Glutamatergic neuron (in vitro differentiated cells): ENCODE results near the gene RGS19. TPM values are rescaled to one million over a fixed set of nuclear protein-coding genes. Genes with fewer than 3 reads are reported as not detected.

Experiments used
- DNase-seq: peaks from one replicate; pipeline ENCODE4 v3.0.0; 2022
- H3K27ac Mint-ChIP-seq: one replicate; pipeline ENCODE4 v1.8.0; 2020; ENCODE audit warnings: mild to moderate bottlenecking, mixed read lengths, inconsistent platforms; ENCODE audit not compliant: unreplicated experiment
- H3K27me3 Mint-ChIP-seq: one replicate; pipeline ENCODE4 v1.8.0; 2020; ENCODE audit warnings: mild to moderate bottlenecking, moderate library complexity, mixed read lengths, inconsistent platforms; ENCODE audit not compliant: unreplicated experiment
- H3K36me3 Mint-ChIP-seq: one replicate; pipeline ENCODE4 v1.8.0; 2020; ENCODE audit warnings: mild to moderate bottlenecking, mixed read lengths, inconsistent platforms; ENCODE audit not compliant: unreplicated experiment
- H3K4me1 Mint-ChIP-seq: one replicate; pipeline ENCODE4 v1.8.0; 2020; ENCODE audit warnings: mild to moderate bottlenecking, low read depth, mixed read lengths, inconsistent platforms; ENCODE audit not compliant: unreplicated experiment
- H3K4me3 Mint-ChIP-seq: one replicate; pipeline ENCODE4 v1.8.0; 2020; ENCODE audit warnings: mild to moderate bottlenecking, mixed read lengths, inconsistent platforms; ENCODE audit not compliant: unreplicated experiment
- H3K9me3 Mint-ChIP-seq: one replicate; pipeline ENCODE4 v1.8.0; 2020; ENCODE audit warnings: mild to moderate bottlenecking, moderate library complexity, mixed read lengths, inconsistent platforms; ENCODE audit not compliant: unreplicated experiment
- microRNA-seq: library from miRNA; unstranded; fragments of <30 nt; microRNA quantifications from one replicate; pipeline ENCODE4, GENCODE V29; 2020; ENCODE audit not compliant: unreplicated experiment
- total RNA-seq: library from RNA; stranded (reverse); fragmentation: NEBNext Ultra II Directional; extraction: Animal tissue kit (Norgen Biotek cat#: 25700); gene quantifications from one replicate; pipeline ENCODE4 v1.2.1, GENCODE V29; 2021; ENCODE audit not compliant: unreplicated experiment
- TF ChIP-seq, protein P1 (sequence below): fragments of 200-600 bp; sonication (generic); IDR thresholded peaks from one replicate; pipeline ENCODE4 v1.5.0; 2021; ENCODE audit not compliant: partially characterized antibody, unreplicated experiment

The RGS19 gene
- total RNA-seq, 1 donor from 2014 or later: 4.4 TPM

DNA sequence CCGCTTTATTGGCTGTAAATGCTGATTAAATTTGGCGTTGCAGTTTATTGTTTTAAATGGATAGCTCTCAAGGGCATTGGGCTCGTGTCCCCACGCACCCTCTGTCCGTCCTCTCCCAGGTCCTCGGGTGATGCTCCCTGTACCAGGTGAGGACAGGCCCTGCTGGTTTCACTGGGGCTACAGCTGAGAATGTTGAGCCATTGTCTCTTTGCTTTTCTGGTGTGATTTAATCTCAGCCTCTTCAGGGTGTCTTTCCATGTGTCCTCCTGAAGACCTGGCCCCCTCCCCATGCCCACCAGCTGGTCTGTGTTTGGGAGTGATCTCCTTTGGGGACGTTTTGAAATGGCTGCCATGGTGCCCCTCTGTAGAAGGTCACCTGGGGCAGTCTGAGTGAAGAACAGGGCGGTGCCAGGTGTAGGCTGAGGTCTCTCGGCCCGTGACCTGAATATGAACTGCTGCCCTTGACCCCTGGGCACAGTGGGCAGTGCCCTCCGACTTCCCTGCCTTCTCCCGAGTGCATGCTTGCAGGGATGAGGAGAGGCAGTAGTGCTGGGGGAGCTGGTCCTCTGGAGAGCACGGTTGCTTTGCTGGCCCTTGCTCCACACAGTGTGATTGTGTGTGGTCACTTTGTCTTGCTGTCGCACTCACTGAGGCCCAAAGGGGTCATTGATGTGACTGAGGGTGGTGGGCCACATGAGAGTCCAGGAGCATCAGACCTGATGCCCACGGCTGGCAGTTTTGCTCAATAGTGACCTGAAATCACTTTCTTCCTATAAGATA lies 55.8 kb downstream of the RGS19 start:
- no peak overlapping the region for H3K27ac Mint-ChIP-seq
- no peak overlapping the region for H3K4me3 Mint-ChIP-seq
- H3K36me3 Mint-ChIP-seq: no peaks in the 10 kb centered on the region
- TF ChIP-seq, protein P1, sequence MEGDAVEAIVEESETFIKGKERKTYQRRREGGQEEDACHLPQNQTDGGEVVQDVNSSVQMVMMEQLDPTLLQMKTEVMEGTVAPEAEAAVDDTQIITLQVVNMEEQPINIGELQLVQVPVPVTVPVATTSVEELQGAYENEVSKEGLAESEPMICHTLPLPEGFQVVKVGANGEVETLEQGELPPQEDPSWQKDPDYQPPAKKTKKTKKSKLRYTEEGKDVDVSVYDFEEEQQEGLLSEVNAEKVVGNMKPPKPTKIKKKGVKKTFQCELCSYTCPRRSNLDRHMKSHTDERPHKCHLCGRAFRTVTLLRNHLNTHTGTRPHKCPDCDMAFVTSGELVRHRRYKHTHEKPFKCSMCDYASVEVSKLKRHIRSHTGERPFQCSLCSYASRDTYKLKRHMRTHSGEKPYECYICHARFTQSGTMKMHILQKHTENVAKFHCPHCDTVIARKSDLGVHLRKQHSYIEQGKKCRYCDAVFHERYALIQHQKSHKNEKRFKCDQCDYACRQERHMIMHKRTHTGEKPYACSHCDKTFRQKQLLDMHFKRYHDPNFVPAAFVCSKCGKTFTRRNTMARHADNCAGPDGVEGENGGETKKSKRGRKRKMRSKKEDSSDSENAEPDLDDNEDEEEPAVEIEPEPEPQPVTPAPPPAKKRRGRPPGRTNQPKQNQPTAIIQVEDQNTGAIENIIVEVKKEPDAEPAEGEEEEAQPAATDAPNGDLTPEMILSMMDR: no peak
- H3K27me3 Mint-ChIP-seq: peaks cover 9% of the 10 kb centered on the region
- DNase-seq: no peak
- H3K4me1 Mint-ChIP-seq: no peaks in the 10 kb centered on the region
- H3K9me3 Mint-ChIP-seq: peaks cover 2% of the 10 kb centered on the region

Small RNAs within 50 kb of the gene (microRNA-seq; reads per million reads assigned to microRNA genes)
- 3.3 reads per million, percentile 24 among the genes with 10 or more reads in this experiment for gene MIR6813

Other genes with a start within 250 kb of the RGS19 start
- 94.4 TPM for gene ZBTB46, start 248.3 kb downstream of the RGS19 start, total RNA-seq
- gene ABHD16B, start 218.0 kb downstream of the RGS19 start, total RNA-seq: not detected
- gene TPD52L2, start 214.2 kb downstream of the RGS19 start, total RNA-seq: 109 TPM
- 57.9 TPM for gene DNAJC5, start 184.4 kb downstream of the RGS19 start, total RNA-seq
- gene UCKL1, start 123.1 kb downstream of the RGS19 start, total RNA-seq: 130 TPM
- 32.2 TPM for gene ZNF512B, start 109.6 kb downstream of the RGS19 start, total RNA-seq
- 3.1 TPM for gene SAMD10, start 99.9 kb downstream of the RGS19 start, total RNA-seq
- gene PRPF6, start 98.4 kb downstream of the RGS19 start, total RNA-seq: 60.9 TPM
- gene C20orf204, start 43.3 kb downstream of the RGS19 start, total RNA-seq: 3.9 TPM
- 0.66 TPM for gene SOX18, start 29.9 kb downstream of the RGS19 start, total RNA-seq
- 102 TPM for gene TCEA2, start 16.3 kb downstream of the RGS19 start, total RNA-seq
- gene OPRL1, start 564 bp upstream of the RGS19 start, total RNA-seq: 2.9 TPM
- gene LKAAEAR1, start 4.9 kb upstream of the RGS19 start, total RNA-seq: not detected
- not detected for gene NPBWR2, start 28.0 kb upstream of the RGS19 start, total RNA-seq
- 159 TPM for gene MYT1, start 84.9 kb upstream of the RGS19 start, total RNA-seq
- 82.4 TPM for gene PCMTD2, start 176.2 kb upstream of the RGS19 start, total RNA-seq